Right lung (tissue), 10 donors: ENCODE data around the gene CREBBP. TPM values are rescaled to one million over a fixed set of nuclear protein-coding genes. Genes with fewer than 3 reads are reported as not detected.
"Not testable (repeated sequence)": the region's sequence is repeated elsewhere in the genome, so short reads cannot be mapped to it uniquely, and the experiment has no call there.

ENCODE experiments used
- DNase-seq, 2 donors: peaks; one replicate each; pipeline ENCODE4 v3.0.0-alpha.2; 2013
- long read RNA-seq, 8 donors: transcript quantifications; one replicate each; lab custom pipeline, GENCODE V29; 2026
- polyA plus RNA-seq, 5 donors: library from polyadenylated mRNA; unstranded; fragments of 120-200 nt; gene quantifications; one replicate each; pipeline versions ENCODE4 v1.2.1 to v1.2.3, GENCODE V29; 2013; ENCODE audit warnings: inconsistent platforms in 1 of 5, low replicate concordance in 1 of 5; ENCODE audit not compliant: insufficient read length in 5 of 5, insufficient read depth in 1 of 5

The CREBBP gene
- 100 to 1,000 TPM in 1 of 5 donors, 10 to 100 TPM in 4; 69.4 to 103 (median 87.6) TPM for polyA plus RNA-seq
- long read RNA-seq, donor 1, transcript CREBBP-204 (3 exons, 548 nt) = major isoform, 8 of 67 reads
- long read RNA-seq, donor 1, partial matches to known transcripts = 53 of 67 reads
- long read RNA-seq, donor 1, other reads (novel, unspliced or antisense) = 0 of 67 reads
- long read RNA-seq, donor 2, partial matches to known transcripts = 0 of 3 reads
- long read RNA-seq, donor 2, other reads (novel, unspliced or antisense) = 0 of 3 reads
- long read RNA-seq, donor 3, partial matches to known transcripts = 24 of 30 reads
- long read RNA-seq, donor 3, other reads (novel, unspliced or antisense) = 0 of 30 reads
- long read RNA-seq, donor 4, transcript CREBBP-204 (3 exons, 548 nt) = major isoform, 13 of 46 reads
- long read RNA-seq, donor 4, partial matches to known transcripts = 28 of 46 reads
- long read RNA-seq, donor 4, other reads (novel, unspliced or antisense) = 0 of 46 reads
- long read RNA-seq, donor 5, transcript CREBBP-204 (3 exons, 548 nt) = major isoform, 8 of 44 reads
- long read RNA-seq, donor 5, partial matches to known transcripts = 32 of 44 reads
- long read RNA-seq, donor 5, other reads (novel, unspliced or antisense) = 0 of 44 reads
- long read RNA-seq, donor 6, full-length matches to known transcripts = 12 of 46 reads
- long read RNA-seq, donor 6, partial matches to known transcripts = 34 of 46 reads
- long read RNA-seq, donor 6, other reads (novel, unspliced or antisense) = 0 of 46 reads
- long read RNA-seq, donor 7, transcript CREBBP-204 (3 exons, 548 nt) = major isoform, 5 of 38 reads
- long read RNA-seq, donor 7, partial matches to known transcripts = 32 of 38 reads
- long read RNA-seq, donor 7, other reads (novel, unspliced or antisense) = 0 of 38 reads
- long read RNA-seq, donor 8, partial matches to known transcripts = 0 of 2 reads
- long read RNA-seq, donor 8, other reads (novel, unspliced or antisense) = 0 of 2 reads

GRCh38 chr16:3880623-3881498 lies at the start of gene CREBBP:
TSS of gene CREBBP (minus strand) at chr16:3880713. CDS start at chr16:3879916, 797 bp downstream.
- DNase-seq = peak; percentile 91 to 92

DNA sequence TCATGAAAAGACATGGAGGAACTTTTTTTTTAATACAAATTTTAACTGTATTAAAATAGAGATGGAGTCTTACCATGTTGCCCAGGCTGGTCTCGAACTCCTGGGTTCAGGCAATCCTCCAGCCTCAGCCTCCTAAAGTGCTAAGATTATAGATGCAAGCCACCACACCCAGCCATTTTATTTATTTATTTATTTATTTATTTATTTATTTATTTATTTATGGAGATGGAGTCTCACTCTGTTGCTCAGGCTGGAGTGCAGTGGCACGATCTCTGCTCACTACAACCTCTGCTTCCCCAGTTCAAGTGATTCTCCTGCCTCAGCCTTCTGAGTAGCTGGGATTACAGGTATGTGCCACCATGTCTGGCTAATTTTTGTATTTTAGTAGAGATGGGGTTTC lies 46.6 kb upstream of the CREBBP start:
- not testable (repeated sequence) for DNase-seq

GRCh38 chr16:3924763-3925162 lies 44.2 kb upstream of the CREBBP start:
- no peak for DNase-seq

DNA sequence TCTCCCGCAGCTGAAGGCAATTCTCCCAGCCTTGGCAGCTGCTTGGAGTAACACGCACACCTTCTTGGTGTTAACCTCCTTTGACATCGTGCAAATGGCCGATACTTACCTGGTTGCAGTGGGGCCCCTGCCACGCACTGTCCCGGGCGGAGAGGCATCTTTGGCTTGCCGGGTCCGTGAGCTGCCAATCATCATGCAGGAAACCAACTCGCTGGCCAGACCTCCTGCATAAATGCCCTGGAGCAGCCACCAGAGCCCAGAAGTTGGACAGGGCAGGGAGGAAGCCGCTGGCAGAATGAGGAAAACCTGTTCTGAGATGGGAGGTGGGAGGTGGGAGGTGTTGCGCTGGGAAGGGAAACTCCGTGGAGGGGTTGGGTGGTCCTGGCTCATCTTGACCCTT lies 41.7 kb upstream of the CREBBP start:
- DNase-seq = no peak

- no peak for DNase-seq
These were observed 39.7 kb upstream of the CREBBP start for GRCh38 chr16:3920206-3920605.

DNA sequence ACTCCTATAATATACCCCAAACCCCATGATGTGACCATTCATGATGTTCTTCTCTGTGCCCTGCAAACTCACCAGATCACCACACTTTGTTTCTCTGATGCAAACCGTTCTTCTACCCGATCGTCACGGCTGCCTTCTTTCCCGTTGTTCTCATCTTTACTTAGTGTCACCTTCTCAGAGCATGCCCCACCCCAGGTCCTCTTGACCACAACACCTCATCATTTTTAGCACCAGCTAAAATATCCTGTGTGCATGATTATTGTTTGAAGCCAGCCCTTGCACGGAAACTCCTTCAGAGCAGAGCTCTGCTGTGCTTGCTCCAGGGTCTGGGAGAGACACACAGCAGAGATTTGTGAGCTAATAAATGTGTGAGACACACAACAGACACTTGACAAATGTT lies 38.9 kb upstream of the CREBBP start:
- DNase-seq = no peak

DNA sequence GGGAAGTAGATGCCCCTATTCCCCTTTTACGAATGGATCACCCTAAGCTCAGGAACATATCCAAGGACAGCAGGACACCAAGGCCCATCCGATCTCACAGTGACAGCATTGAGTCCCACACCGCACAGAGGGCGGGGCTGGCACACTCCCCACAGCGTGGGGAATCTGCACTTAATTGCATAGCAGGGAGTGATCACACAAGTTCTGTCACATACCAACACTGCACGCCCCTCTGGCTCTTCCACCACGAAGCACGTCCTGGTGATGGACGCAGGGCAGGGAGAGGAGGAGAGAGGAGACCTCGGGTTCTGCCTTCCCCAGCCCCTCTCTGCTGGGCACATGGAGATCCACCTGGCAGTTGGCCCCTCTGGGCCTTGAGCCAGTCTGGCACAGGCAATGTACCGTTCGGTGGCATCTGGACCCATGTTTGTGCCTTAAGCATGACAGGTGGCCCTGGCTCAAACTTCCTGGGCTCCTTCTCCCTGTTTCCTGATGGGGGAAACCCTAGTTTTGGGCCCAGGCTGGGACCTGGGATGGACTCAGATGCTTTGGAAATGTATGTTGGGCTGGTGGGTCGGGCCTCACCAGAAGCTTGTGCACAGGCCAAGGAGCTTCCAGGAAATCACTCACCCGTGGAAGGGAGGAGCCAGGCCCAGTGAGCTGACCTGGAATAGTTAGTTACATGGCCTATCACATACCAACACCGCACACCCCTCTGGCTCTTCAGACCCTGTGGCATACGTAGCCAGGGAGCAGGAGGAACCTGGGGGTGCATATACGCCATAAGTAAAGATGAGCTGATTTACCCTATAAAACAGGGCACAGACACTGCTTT lies 35.1 kb upstream of the CREBBP start:
- no peak for DNase-seq

DNA sequence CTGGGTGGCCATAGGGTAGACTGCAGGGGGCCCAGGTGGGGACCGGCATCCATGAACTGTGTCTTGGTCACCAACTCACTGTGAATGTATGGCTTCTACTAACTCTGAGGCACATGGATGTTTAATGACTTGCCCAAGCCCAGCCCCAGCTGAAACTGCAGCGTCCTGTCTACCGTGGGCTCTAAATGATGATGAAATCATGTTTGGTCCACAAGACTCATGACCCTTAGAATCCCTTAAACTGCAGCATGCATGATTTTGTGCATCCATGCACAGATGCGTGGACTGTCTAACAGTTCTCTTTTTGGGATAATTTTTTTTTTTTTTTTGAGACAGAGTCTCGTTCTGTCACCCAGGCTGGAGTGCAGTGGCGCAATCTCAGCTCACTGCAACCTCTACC lies 32.4 kb upstream of the CREBBP start:
- no peak for DNase-seq

DNA sequence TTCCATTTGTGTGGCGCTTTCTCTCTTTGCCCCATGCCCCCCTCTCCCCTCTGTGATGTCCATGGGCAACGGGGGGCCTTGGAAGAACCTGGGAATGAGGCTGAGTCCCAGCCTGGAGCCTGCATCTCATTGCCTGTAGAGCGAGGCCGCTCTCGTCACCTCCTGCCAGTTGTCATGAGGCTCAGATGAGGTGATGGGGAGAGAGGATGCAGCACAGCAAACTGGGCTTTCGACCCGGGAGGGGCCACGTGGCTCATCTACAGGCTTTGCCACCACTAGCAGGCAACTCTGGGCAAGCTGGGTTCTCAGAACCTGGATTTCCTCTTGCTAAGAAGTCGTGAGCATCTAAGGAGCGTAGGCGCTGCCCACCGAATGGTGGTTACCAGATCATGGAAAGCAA lies 31.9 kb upstream of the CREBBP start:
- DNase-seq = no peak

- not testable (repeated sequence) for DNase-seq
These were observed 31.2 kb upstream of the CREBBP start for GRCh38 chr16:3911741-3912140.

- DNase-seq = no peak
These were observed 29.5 kb upstream of the CREBBP start for GRCh38 chr16:3909791-3910583.

GRCh38 chr16:3908951-3909437 lies 28.5 kb upstream of the CREBBP start:
- no peak for DNase-seq

- DNase-seq = no peak
These were observed 27.1 kb upstream of the CREBBP start for GRCh38 chr16:3907586-3907985.

DNA sequence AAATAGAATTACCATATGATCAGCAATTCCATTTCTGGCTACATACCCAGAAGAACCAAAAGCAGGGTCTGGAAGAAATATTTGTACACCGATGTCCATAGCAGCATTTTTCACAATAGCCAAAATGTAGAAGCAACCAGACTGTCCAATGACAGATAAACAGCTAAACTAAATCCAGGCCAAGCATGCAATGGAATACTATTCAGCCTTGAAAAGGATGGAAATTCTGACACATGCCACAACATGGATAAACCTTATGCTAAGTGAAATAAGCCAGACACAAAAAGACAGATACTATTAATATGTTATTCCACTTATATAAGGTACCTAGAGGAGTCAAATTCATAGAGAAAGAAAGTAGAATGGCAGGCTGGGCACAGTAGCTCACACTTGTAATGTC lies 25.9 kb upstream of the CREBBP start:
- DNase-seq = no peak

GRCh38 chr16:3904875-3905274 lies 24.4 kb upstream of the CREBBP start:
- no peak for DNase-seq

DNA sequence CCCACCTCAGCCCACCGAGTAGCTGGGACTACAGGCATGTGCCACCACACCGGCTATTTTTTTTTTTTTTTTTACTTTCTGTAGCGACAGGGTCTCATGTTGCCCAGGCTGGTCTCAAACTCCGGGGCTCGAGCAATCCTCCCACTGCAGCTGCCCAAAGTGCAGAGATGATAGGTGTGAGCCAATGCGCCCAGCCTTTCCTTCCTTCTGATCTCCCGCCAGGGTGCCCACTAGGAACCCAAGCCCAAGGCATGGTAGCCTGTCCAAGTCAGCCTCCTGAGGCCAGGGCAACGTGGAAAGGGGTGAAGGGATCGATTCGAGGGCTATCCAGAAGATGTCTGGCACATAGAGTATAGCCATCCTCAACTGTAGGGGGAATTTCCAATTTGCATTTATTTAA lies 9.6 kb upstream of the CREBBP start:
- no peak for DNase-seq

- no peak for DNase-seq
These were observed 8.5 kb upstream of the CREBBP start for GRCh38 chr16:3889059-3889458.

- not testable (repeated sequence) for DNase-seq
These were observed 5.5 kb upstream of the CREBBP start for GRCh38 chr16:3885999-3886398.

DNA sequence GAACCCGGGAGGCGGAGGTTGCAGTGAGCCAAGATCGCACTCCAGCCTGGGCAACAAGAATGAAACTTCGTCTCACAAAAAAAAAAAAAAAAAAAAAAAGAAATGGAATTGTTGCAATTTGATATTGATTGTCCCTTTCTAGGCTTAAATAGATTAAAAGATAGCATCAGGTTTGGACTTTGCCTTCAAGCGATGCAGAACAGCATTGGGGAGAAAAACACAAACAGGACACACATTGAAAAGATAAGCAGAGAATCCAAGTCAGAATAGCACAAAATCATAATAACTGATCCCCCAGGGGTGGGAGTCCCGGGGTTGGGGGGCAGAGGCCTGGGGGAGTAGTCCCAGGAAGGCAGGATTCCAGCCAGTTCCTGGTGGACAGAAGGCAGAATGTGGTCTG lies 3.9 kb upstream of the CREBBP start:
- no peak for DNase-seq

GRCh38 chr16:3882531-3882930 lies 2.0 kb upstream of the CREBBP start:
- DNase-seq = no peak
